Glomerular endothelial cell (primary cell): Measurements from ENCODE around the gene ARSJ. TPM values are rescaled to one million over a fixed set of nuclear protein-coding genes. Genes with fewer than 3 reads are reported as not detected.
"Not testable (repeated sequence)": the region's sequence is repeated elsewhere in the genome, so short reads cannot be mapped to it uniquely, and the experiment has no call there.

Experiments used
- DNase-seq: peaks from one replicate; pipeline ENCODE4 v3.0.0-alpha.2; 2011; ENCODE audit warnings: low read depth, low spot score; ENCODE audit errors: extremely low read depth
- total RNA-seq: library from RNA; depleted of rRNA; stranded (reverse); fragments of >200 nt; gene quantifications from 2 replicates; pipeline ENCODE4 v1.2.3, GENCODE V29; 2015

ARSJ gene
- total RNA-seq, 1 donor from 2014 or later, result 64.8 TPM

GRCh38 chr4:113959539-113959937 lies 19.9 kb downstream of the ARSJ start:
- no peak for DNase-seq

DNA sequence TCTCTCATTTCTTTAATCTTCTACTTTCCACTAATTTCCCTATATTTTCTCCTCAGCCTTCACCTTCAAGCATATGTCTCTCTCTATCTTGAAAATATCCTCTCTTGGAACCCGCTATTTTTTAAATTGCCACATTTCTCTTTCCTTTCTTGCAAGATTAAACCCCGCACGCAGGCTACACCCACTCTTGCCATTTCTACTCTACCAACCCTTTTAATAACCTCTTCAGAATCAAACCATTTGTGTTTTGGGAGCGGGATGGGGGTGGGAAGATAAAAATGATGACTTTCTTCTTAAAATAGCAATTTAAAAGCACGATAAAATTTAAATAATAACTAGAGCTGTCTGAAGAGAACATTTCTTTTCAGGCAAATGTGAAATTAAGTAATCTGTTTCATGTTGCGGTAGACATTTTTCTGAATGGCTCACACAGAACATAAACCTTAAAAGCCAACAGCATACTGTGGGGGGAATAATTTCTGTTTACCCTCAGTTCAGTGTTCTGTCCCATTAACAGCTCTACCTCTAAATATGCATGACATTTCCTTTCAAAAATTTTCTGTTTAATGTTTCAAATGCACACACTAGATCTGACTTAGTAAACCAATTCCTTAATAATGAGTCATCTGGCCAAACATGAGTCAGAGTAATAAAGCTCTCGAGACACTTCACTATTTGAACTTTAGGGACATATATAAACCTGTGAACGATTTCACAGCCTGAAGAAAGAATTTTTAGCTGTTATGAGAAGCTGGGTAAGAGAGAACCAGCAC lies 20.5 kb downstream of the ARSJ start:
- peak; percentile 97 for DNase-seq

GRCh38 chr4:113957956-113958355 lies 21.5 kb downstream of the ARSJ start:
- DNase-seq, result no peak

GRCh38 chr4:113955948-113956347 lies 23.5 kb downstream of the ARSJ start:
- no peak for DNase-seq

- DNase-seq, result no peak
These were observed 24.0 kb downstream of the ARSJ start for GRCh38 chr4:113955411-113955810.

- no peak for DNase-seq
These were observed 25.6 kb downstream of the ARSJ start for GRCh38 chr4:113953888-113954287.

DNA sequence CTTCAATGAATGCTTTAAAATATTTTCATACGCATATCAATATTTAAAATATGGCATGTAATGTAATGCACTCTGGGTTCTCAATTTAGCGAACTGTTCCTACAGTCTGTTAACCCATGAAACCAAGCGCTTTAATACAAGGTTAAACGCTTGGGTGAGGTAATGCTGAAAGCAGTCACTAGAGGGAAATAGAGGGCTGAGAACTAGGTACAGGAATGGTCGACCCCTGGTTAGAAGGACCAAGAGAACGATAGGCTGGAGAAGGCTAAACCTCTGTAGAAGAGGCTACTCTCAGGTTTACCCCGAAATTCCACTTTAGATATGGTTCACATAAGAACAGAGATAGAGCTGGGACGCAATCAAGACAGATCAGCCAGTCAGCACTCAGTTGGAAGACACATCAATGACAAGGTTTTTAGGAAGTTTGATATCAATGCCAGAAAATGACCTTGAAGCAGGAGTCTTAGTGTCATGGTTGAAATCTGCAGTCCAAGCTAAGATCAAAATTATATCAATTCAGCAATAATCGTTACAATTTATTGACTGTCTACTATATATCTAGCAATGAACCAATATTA lies 26.9 kb downstream of the ARSJ start:
- DNase-seq, result no peak

GRCh38 chr4:113951263-113951662 lies 28.2 kb downstream of the ARSJ start:
- no peak for DNase-seq

GRCh38 chr4:113950207-113950606 lies 29.2 kb downstream of the ARSJ start:
- no peak for DNase-seq

DNA sequence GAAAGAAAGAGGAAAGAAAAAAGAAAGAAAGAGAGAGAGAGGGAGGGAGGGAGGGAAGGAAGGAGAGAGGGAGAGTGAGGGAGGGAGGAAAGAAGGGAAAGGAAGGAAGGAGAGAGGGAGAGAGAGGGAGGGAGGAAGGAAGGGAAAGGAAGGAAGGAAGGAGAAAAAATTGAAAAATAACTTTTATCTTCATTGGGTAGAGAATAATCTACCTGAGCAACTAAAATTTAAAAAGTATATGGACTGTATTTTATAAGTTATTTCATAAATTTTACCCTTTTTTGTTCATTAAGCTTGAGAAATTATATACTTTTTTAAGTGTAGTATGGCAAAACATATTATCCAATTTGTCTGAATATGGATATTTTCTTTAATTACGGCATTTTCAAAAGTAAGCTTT lies 32.0 kb downstream of the ARSJ start:
- no peak for DNase-seq

DNA sequence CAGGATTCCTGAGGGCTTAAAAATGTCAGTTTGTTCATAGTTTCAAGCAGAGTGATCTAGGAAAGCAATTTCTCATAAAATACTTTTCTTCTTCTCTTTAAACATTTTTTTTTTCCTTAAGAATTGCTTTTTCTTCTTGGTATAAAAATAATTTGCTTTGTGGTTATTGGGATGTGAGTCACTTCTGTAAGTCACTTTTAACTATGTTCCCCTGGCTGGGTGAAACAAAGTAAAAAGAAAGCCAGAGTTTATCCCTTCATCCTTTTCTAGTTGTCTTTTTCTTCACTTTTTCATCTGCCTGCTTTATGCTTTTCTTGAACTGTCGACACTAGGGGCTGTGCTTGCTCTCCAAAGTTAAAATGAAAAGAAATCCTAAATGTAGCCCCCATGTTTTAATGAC lies 33.5 kb downstream of the ARSJ start:
- DNase-seq, result no peak

- DNase-seq, result no peak
These were observed 35.6 kb downstream of the ARSJ start for GRCh38 chr4:113943863-113944262.

DNA sequence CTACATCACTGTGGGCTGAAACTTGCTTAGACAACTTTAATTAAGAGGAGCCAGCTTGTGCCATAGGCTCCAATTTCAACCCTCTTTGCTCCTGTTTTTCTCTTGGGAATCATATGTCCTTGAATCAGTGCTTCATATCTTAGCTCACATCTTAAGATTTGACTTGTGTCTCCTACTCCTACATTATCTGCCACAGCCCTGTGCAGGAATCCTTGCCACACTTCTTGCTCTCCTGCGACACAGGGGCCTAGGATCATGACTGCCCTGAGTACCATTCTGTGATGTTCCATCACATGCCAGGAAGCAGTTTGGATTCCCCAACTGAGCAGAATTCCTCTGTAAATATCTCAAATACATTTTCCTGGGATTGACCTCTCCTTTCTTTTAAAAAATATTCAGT lies 36.4 kb downstream of the ARSJ start:
- DNase-seq, result no peak

- DNase-seq, result no peak
These were observed 37.6 kb downstream of the ARSJ start for GRCh38 chr4:113941836-113942235.

DNA sequence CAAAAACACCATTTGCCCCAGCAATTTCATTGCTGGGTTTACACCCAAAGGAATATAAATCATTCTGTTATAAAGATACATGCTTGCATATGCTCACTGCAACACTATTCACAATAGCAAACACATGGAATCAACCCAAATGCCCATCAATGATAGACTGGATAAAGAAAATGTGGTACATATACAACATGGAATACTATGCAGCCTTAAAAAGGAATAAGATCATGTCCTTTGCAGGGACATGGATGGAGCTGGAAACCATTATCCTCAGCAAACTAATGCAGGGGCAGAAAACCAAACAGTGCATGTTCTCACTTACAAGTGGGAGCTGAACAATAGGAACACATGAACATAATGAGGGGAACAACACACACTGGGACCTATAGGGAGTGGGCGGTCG lies 39.3 kb downstream of the ARSJ start:
- DNase-seq, result not testable (repeated sequence)

- DNase-seq, result no peak
These were observed 44.3 kb downstream of the ARSJ start for GRCh38 chr4:113935190-113935589.

- not testable (repeated sequence) for DNase-seq
These were observed 54.7 kb downstream of the ARSJ start for GRCh38 chr4:113924706-113925105.

DNA sequence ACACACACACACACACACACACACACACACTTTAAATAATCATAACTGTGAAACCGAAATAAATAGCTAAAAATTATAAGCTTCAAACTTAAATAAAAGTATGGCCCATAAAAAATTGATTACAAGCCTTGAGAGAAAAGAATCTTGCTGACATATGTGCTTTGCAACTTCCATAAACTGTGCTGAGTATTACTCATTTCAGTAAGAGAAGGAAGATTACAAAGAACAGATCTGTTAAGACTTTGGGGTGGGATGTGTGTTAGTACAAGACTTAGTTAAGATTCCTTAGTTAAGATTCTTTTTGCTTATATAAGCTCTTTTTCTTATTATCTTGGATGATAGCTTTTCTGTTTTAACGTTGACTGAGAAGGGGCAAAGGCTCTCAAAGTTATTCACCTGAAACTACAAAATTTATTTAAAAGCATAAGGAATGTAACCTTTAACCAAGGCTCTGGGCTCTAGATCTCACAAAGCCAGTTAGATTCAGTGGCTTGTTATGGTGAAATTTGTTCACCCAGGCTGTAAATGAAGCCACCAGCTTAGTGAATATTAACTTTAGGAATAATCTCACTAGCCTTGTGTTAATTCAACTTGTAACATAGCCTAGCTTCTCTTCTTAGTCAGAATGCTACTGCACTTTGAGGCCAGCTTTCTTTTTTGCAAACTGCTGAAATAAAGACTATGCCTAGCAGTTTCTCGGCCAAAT lies 58.2 kb downstream of the ARSJ start:
- no peak for DNase-seq

DNA sequence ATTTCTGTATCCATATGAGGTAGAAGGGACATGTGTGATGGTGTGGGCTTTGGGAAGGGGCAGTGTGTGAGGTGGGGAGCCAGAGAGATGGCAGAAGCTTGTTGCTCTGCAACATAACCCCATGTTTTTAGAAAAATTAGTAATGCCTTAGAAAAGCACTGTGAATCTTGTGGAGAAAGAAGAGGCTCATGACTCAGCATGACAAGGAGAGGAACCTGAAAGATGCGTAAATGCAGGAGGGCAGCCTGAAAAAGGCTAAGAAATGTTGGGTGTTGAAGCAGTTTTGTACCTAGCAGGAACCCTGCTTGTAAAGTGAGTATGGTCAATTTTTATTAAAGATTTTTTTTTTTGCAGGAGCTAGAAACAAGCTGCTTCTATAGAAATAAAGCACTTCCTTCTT lies 59.8 kb downstream of the ARSJ start:
- no peak for DNase-seq

DNA sequence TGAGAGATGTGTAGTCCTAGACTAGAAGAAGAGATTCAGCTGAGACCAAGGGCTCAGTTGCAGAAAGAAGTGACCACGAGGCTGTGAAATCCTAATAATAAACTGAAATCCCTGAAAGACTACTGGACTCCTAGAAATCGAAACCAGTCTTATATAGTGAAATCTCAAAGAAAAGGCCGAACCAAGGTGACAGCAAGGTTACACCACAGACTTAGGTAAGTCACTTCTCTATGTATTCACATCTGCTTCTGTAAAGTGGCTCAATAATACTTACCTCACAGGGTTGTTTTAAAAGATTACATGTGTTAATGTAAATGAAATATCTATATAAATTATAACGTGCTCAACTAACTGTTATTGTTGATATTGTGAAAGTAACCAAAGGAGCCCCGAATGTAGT lies 60.3 kb downstream of the ARSJ start:
- DNase-seq, result no peak

GRCh38 chr4:113908829-113909228 lies 70.6 kb downstream of the ARSJ start:
- no peak for DNase-seq

- DNase-seq, result no peak
These were observed 71.9 kb downstream of the ARSJ start for GRCh38 chr4:113907559-113907958.
